Smooth muscle cell (in vitro differentiated cells): ENCODE measurements around the gene ZNF200. TPM values are rescaled to one million over a fixed set of nuclear protein-coding genes. Genes with fewer than 3 reads are reported as not detected.

Experiments
- DNase-seq: peaks from one replicate; lab custom pipeline; 2025; ENCODE audit not compliant: unreplicated experiment; lab: John Stamatoyannopoulos, UW
- H2AFZ ChIP-seq: fragments of 200-600 bp; sonication (generic); 2 replicates; pipeline ENCODE4 v1.6.0; 2016; ENCODE audit warnings: antibody characterized with exemption, low read depth, mild to moderate bottlenecking
- H3F3A ChIP-seq: fragments of 200-600 bp; sonication (generic); 2 replicates; pipeline ENCODE4 v1.6.0; 2017; ENCODE audit warnings: antibody characterized with exemption, low read depth
- H3K27ac ChIP-seq: fragments of 200-600 bp; sonication (generic); 2 replicates; pipeline ENCODE4 v1.5.1; 2016; ENCODE audit warnings: low read depth, mild to moderate bottlenecking
- H3K27me3 ChIP-seq: fragments of 200-600 bp; sonication (generic); 2 replicates; pipeline ENCODE4 v1.6.1; 2016; ENCODE audit warnings: low read depth, mild to moderate bottlenecking
- H3K36me3 ChIP-seq: fragments of 200-600 bp; sonication (generic); 2 replicates; pipeline ENCODE4 v1.5.1; 2016; ENCODE audit warnings: low read depth
- H3K4me1 ChIP-seq: fragments of 200-600 bp; sonication (generic); 2 replicates; pipeline ENCODE4 v1.5.1; 2016; ENCODE audit warnings: low read depth
- H3K4me2 ChIP-seq: fragments of 200-600 bp; sonication (generic); 2 replicates; pipeline ENCODE4 v1.6.0; 2016; ENCODE audit warnings: mild to moderate bottlenecking
- H3K4me3 ChIP-seq: fragments of 200-600 bp; sonication (generic); 2 replicates; pipeline ENCODE4 v1.5.1; 2016; ENCODE audit warnings: mild to moderate bottlenecking
- H3K79me2 ChIP-seq: fragments of 200-600 bp; sonication (generic); 2 replicates; pipeline ENCODE4 v1.6.0; 2016; ENCODE audit warnings: low read depth, mild to moderate bottlenecking
- H3K9ac ChIP-seq: fragments of 200-600 bp; sonication (generic); 2 replicates; pipeline ENCODE4 v1.6.0; 2016; ENCODE audit warnings: low read depth
- H3K9me3 ChIP-seq: fragments of 200-600 bp; sonication (generic); replicated peaks from 2 replicates; pipeline ENCODE4 v1.5.1; 2016; ENCODE audit warnings: low read depth
- H4K20me1 ChIP-seq: fragments of 200-600 bp; sonication (generic); 2 replicates; pipeline ENCODE4 v1.6.0; 2016; ENCODE audit warnings: low read depth
- WGBS: methylation state at CpG from one replicate; pipeline ENCODE4 v1.1.7; 2016; ENCODE audit warnings: low lambda C conversion rate; 5-methylcytosine and 5-hydroxymethylcytosine counted together
- polyA plus RNA-seq: library from polyadenylated mRNA; unstranded; fragments of >200 nt; fragmentation: Nextera tagmentation; extraction: Ambion mirVana; gene quantifications from 2 replicates; pipeline ENCODE4 v1.2.1, GENCODE V29; 2016
- total RNA-seq: library from RNA; depleted of rRNA; stranded (reverse); fragments of >200 nt; gene quantifications from 2 replicates; pipeline ENCODE4 v1.2.3, GENCODE V29; 2014
- TF ChIP-seq, protein P1 (sequence below): fragments of 200-600 bp; sonication (generic); IDR thresholded peaks from 2 replicates; pipeline ENCODE4 v1.5.1; 2017; ENCODE audit warnings: borderline replicate concordance, mild to moderate bottlenecking, antibody characterized with exemption; ENCODE audit not compliant: insufficient read depth, poor library complexity, severe bottlenecking

Gene ZNF200
- total and polyA plus RNA-seq, 2 experiments from 2014 or later, result 7.0 to 8.7 TPM

DNA sequence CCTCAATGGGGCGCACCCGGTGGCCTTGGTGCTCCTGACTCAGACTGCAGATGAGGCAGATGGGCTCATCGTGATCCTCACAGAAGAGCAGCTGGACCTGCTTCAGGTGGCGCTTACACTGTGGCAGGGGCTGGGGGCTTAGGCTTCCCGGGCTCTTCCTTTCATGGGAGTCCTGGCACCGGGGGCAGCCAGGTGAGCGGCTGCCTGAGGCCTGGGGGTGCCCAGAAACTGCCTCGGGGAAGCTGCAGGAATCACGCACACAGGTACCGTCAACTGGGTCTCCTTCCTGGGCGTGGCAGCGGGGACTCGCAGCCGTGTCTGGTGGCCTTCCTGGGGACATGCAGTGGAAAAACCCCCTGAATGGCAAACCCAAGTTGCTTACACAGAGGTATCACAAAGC, 14.5 kb upstream of the ZNF200 start:
- no peaks in the 10 kb centered on the region for H3K4me1 ChIP-seq
- H3K9me3 ChIP-seq, result no peaks in the 10 kb centered on the region
- no peak overlapping the region for H3K4me3 ChIP-seq
- 86% methylated on average over 12 of the region's 14 CpGs for WGBS
- H3F3A ChIP-seq, result no peaks in the 10 kb centered on the region
- no peak for DNase-seq
- H4K20me1 ChIP-seq, result no peaks in the 10 kb centered on the region
- TF ChIP-seq, protein P1, sequence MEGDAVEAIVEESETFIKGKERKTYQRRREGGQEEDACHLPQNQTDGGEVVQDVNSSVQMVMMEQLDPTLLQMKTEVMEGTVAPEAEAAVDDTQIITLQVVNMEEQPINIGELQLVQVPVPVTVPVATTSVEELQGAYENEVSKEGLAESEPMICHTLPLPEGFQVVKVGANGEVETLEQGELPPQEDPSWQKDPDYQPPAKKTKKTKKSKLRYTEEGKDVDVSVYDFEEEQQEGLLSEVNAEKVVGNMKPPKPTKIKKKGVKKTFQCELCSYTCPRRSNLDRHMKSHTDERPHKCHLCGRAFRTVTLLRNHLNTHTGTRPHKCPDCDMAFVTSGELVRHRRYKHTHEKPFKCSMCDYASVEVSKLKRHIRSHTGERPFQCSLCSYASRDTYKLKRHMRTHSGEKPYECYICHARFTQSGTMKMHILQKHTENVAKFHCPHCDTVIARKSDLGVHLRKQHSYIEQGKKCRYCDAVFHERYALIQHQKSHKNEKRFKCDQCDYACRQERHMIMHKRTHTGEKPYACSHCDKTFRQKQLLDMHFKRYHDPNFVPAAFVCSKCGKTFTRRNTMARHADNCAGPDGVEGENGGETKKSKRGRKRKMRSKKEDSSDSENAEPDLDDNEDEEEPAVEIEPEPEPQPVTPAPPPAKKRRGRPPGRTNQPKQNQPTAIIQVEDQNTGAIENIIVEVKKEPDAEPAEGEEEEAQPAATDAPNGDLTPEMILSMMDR, result no peak
- no peak overlapping the region for H3K4me2 ChIP-seq
- H3K27ac ChIP-seq, result no peak overlapping the region
- no peaks in the 10 kb centered on the region for H3K36me3 ChIP-seq
- no peak overlapping the region for H2AFZ ChIP-seq
- no peaks in the 10 kb centered on the region for H3K27me3 ChIP-seq
- H3K79me2 ChIP-seq, result no peaks in the 10 kb centered on the region
- H3K9ac ChIP-seq, result no peak overlapping the region

DNA sequence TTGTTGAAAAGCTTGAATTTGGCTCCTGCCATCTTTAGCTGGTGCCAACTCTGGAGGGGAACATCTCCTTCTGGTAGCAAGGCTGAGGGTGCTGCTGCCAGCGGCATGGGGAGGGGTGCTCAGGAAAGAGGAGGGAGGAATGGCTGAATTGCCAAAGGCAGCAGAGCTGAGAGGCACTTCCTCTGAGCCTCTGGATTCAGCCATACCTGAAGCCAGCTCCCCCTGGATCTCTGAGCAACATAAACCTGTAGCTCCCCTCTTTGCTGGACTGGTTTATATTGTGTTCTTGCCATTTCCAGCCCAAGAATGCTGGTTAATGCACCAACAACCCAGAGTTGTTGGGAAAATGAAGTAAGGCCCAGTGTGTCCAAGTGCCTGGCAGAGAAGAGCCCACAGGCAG, 14.1 kb upstream of the ZNF200 start:
- Histone ChIP-seq H3K9ac (no peak overlapping the region), H4K20me1 (no peaks in the 10 kb centered on the region), H3K36me3 (no peaks in the 10 kb centered on the region), H3K27ac (no peak overlapping the region), H3K4me3 (no peak overlapping the region), H2AFZ (no peak overlapping the region), H3K9me3 (no peaks in the 10 kb centered on the region), H3F3A (no peaks in the 10 kb centered on the region), H3K27me3 (no peaks in the 10 kb centered on the region), H3K79me2 (no peaks in the 10 kb centered on the region), H3K4me2 (no peak overlapping the region), H3K4me1 (no peaks in the 10 kb centered on the region)
- WGBS, result 89% methylated on average over 1 of the region's 1 CpG
- no peak for DNase-seq
- TF ChIP-seq, protein P1, result no peak

DNA sequence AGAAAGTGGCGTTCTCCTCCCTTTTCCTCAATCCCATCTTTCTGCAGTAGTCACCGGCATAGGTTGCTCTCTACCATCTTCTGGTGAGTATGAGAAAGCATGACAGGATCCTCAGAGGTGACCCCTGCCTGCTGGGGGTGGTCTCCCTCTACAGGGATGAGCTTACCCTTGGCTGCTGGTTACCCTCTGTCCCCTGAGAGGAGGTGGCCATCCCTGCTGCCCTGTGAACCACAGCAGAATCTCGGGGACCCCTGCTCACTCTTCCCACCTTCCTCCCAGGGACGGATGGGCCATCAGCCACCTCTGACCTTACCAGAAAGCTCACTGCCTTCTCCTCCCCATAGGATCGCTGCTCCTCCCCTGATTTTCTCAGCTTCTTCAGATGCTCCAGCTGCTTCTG, 13.6 kb upstream of the ZNF200 start:
- WGBS, result 87% methylated on average over 5 of the region's 5 CpGs
- TF ChIP-seq, protein P1, result no peak
- H3K36me3 ChIP-seq, result no peaks in the 10 kb centered on the region
- H3K27ac ChIP-seq, result no peak overlapping the region
- H3K4me1 ChIP-seq, result no peaks in the 10 kb centered on the region
- H3K9ac ChIP-seq, result no peak overlapping the region
- no peaks in the 10 kb centered on the region for H3K27me3 ChIP-seq
- no peak overlapping the region for H3K4me2 ChIP-seq
- no peak overlapping the region for H2AFZ ChIP-seq
- no peak for DNase-seq
- no peaks in the 10 kb centered on the region for H3K9me3 ChIP-seq
- no peaks in the 10 kb centered on the region for H3K79me2 ChIP-seq
- no peaks in the 10 kb centered on the region for H4K20me1 ChIP-seq
- H3F3A ChIP-seq, result no peaks in the 10 kb centered on the region
- H3K4me3 ChIP-seq, result no peak overlapping the region

DNA sequence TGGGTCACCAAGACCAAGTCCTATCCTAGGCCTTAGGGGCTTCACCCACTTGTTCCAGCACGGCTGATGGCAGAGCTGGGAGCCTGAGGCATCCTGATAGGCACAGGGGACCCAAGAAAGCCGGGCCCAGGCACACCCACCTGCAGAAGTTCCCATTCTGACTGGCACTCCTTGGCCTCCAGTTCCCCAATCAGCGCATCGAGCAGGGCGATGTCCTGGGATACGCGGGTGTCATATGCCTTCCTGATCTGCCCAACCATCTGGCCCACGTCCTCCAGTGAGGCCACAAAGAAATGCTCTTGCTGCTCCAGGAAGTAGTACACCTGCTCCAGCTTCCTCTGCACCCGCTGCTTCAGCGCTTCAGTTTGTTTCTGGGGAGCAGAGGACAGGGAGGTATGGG, 11.9 kb upstream of the ZNF200 start:
- no peak for DNase-seq
- H3K9ac ChIP-seq, result no peak overlapping the region
- H3K27me3 ChIP-seq, result no peaks in the 10 kb centered on the region
- no peak overlapping the region for H3K4me3 ChIP-seq
- no peaks in the 10 kb centered on the region for H4K20me1 ChIP-seq
- TF ChIP-seq, protein P1, result no peak
- H3F3A ChIP-seq, result no peaks in the 10 kb centered on the region
- no peaks in the 10 kb centered on the region for H3K4me1 ChIP-seq
- no peak overlapping the region for H2AFZ ChIP-seq
- no peaks in the 10 kb centered on the region for H3K79me2 ChIP-seq
- H3K4me2 ChIP-seq, result no peak overlapping the region
- 89% methylated on average over 10 of the region's 10 CpGs for WGBS
- no peaks in the 10 kb centered on the region for H3K36me3 ChIP-seq
- no peaks in the 10 kb centered on the region for H3K9me3 ChIP-seq
- H3K27ac ChIP-seq, result no peak overlapping the region
